ENCODE results near the gene TSSK2.
"Not testable (repeated sequence)": the region's sequence is repeated elsewhere in the genome, so short reads cannot be mapped to it uniquely, and the experiment has no call there.

TSSK2 gene

DNA sequence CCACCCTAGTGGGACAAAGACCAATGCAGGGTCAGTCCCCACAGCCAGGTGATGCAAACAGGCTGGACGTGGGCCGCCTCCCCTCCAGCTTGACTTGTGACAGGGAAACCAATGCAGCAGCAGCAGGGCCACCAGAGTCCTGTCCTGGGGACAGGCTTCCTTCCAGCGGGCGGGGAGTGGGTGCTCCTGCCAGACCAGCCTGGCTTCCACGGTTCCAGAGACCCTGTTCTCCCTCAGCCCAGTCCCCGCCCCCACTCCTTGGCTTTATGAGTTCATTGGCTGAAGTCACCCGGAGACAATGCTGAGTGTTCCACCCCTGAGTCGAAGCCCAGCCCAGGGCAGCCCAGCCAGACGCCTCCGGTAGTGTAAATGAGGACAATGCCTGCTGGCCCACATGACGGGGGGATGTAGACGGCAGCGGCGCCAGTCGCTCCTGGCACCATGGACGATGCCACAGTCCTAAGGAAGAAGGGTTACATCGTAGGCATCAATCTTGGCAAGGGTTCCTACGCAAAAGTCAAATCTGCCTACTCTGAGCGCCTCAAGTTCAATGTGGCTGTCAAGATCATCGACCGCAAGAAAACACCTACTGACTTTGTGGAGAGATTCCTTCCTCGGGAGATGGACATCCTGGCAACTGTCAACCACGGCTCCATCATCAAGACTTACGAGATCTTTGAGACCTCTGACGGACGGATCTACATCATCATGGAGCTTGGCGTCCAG, at the start of gene TSSK2:
Gene TSSK2 (plus strand): TSS at position 350 of the 726 bp plus-strand sequence. CDS start 92 bp downstream, at position 442.
- no peak for DNase-seq (ENCODE audit: low spot score)

DNA sequence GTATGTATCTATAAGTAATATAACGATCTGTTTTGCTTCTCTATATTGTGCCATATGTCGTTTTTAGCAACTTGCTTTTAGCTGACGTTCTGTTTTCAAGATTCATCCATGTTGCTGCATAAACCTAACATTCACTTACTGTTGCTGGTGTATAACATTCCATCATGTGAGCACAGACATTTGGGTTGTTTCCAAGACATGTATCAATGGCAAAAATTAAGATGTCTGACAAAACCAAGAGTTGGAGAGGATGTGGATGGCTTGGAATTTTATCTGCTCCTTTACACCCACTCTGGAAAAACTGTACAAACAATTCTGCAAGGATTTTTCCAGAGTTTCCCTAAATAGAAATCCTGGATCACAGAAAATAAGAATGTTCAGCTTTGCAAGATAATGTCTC, 49.8 kb upstream of the TSSK2 start:
- DNase-seq (ENCODE audit: low spot score): no peak

DNA sequence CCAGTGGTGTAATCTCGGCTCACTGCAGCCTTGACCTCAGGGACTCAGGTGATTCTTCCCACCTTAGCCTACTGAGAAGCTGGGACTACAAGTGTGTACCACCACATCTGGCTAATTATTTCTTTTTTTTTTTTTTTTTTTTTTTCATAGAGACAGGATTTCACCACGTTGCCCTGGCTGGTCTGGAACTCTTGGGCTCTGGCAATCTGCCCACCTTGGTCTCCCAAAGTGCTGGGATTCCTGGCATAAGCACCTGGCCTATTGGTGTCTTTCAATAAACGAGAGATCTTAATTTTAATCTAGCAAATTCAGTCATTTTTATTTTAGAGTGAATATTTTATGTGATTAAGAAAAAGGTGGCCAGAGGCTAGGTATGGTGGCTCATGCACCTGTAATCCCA, 49.0 kb upstream of the TSSK2 start:
- no peak for DNase-seq (ENCODE audit: low spot score)

DNA sequence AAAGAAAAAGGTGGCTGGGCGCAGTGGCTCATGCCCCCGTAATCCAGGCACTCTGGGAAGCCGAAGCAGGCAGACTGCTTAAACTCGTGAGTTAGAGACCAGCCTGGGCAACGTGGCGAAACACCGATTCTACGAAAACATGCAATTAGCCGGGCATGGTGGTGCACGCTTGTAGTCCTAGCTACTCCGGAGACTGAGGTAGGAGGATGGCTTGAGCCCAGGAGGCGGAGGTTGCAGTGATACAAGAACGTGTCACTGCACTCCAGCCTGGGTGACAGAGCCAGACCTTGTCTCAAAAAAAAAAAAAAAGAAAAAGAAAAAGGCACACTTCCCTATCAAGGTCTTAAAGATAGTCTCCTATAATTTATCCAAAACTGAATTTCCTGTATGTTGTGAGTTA, 48.3 kb upstream of the TSSK2 start:
- DNase-seq (ENCODE audit: low spot score): no peak

DNA sequence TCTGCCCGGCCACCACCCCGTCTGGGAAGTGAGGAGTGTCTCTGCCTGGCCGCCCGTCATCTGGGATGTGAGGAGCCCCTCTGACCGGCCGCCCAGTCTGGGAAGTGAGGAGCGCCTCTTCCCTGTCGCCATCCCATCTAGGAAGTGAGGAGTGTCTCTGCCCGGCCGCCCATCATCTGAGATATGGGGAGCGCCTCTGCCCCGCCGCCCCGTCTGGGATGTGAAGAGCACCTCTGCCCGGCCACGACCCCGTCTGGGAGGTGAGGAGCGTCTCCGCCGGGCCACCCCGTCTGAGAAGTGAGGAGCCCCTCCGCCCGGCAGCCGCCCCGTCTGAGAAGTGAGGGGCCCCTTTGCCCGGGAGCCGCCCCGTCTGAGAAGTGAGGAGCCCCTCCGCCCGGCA, 47.0 kb upstream of the TSSK2 start:
- DNase-seq (ENCODE audit: low spot score): not testable (repeated sequence)

DNA sequence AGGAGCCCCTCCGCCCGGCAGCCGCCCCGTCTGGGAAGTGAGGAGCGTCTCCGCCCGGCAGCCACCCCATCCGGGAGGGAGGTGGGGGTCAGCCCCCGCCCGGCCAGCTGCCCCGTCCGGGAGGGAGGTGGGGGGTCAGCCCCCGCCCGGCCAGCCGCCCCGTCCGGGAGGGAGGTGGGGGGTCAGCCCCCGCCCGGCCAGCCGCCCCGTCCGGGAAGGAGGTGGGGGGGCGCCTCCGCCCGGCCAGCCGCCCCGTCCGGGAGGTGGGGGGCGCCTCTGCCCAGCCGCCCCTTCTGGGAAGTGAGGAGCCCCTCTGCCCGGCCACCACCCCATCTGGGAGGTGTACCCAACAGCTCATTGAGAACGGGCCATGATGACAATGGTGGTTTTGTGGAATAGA, 46.5 kb upstream of the TSSK2 start:
- DNase-seq (ENCODE audit: low spot score): not testable (repeated sequence)

DNA sequence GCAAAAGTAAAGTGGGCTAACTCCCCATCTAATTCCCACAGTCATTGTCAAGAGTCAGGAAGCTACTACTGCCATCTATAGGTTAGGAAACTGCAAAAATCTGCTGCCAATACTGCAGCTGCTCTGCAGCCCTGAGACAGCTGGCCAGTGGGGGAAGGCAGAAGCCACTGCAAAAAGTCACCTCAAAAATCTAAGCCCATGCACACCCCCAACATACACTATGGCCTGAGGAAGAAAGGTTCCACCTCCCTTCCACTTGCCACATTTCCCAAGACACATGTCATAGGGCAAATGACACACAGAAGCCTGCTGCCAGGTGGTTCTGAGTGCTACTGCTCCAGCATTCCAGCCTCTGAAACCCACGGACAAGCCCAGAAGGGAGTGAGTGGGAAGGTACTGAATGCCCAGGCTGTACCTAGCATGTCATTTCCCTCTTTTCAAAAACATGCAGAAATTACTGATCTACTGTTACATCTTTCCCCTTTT, 45.8 kb upstream of the TSSK2 start:
- DNase-seq (ENCODE audit: low spot score): peak; percentile 61

DNA sequence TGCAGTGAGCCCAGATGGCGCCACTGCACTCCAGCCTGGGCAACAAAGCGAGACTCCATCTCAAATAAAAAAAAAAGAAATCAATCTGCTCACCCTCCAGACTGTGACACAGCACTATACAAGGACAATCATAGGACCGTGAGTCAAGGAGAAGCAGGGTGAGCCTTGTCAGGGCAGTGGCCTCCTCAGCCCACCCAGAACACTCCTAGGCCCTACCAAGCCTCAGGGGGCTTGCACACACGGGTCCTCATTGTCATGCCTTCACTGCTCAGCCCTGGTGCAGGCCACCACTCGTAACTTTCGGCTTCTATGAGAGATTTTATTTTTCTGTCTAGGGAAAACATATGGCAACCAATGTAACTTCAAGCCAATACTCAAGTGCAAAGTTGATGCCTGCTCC, 44.7 kb upstream of the TSSK2 start:
- DNase-seq (ENCODE audit: low spot score): no peak

DNA sequence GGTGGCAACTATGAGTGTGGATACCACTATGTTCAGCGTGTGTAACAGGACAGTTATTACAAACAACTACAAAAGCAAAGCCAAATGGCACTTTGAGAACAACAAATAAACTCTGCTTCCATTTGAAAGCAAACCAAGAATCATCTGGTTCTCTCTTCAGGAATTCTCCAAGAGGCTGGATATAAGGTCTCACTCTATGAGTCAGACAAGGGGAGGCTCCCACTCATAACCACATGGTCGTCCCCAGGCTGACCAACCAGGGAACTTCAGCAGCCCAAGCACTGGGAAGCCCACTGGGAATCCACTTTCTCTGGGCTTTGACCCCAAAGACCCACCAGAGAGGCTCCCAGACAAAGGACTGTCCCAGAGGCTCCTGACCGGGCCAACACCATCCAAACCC, 44.2 kb upstream of the TSSK2 start:
- DNase-seq (ENCODE audit: low spot score): peak; percentile 35

DNA sequence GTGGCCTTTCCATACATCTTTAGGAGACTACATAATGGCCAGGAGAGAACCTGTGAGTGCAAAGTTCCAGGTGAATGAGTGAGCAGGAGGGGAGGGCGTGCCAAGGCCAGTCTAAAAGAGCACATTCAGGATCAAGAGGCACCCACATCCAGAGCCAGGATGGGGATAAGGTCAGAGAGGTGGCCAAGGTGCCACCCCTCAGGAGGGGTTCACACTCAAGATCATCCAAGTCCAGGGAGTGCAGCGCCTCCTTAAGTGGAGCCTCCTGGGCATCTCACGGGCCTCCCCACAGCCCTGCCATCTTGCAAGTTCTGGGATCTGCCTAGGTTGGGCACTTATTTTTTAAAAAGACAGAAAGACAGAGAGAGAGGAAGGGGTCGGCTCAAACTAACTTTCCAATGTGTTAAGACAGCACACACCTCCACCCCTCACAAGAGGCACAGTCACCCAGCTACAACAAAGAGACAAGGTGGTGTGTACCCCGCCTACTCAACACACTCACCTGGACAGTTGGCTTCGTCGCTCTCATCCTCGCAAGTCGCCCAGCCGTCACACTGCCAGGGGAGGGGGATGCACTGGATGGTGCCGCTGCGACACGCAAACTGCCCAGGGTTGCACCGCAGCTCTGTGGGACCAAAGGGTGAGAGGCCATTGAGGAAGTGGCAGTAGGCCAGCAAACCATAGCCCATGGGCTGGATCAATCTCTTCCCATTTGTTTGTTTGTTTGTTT, 42.1 kb upstream of the TSSK2 start:
- no peak for DNase-seq (ENCODE audit: low spot score)

DNA sequence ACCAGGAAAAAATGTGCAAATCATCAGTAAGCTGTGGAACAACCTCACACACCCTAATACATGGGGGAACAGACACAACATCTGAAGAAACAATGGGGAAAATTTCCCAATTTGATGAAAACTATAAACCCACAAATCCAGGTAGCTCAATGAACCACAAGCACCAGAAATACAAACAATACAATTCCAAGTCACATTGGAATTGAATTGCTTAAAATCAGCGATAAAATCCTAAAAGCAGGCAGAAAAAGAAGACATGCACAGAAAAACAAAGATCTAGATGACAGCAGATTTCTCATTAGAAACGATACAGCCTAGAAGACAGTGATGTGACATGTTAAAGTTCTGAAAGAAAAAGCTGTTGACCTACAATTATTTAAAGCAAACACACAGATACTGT, 40.9 kb upstream of the TSSK2 start:
- no peak for DNase-seq (ENCODE audit: low spot score)

DNA sequence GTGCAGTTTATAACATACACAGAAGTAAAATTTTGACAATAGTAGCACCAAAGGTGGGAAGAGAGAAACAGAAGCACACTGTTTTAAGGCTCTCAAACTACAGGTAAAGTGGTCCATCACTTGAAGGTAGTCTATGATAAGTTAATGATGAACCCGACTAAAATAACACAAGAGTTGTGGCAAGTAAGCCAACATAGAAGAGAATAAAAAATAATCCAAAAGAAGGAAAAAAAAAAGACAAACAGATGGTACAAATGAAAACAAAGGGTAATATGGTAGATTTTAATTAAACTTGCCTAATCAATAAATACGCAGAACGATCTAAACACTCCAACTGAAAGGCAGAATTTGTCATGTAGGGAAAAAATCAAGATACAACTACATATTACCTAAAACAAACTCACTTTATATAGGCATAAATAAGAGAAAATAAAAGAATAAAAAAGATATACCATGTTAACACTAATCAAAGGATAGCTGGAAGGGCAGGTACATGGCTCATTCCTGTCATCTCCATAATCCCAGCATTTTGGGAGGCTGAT, 40.5 kb upstream of the TSSK2 start:
- no peak for DNase-seq (ENCODE audit: low spot score)

DNA sequence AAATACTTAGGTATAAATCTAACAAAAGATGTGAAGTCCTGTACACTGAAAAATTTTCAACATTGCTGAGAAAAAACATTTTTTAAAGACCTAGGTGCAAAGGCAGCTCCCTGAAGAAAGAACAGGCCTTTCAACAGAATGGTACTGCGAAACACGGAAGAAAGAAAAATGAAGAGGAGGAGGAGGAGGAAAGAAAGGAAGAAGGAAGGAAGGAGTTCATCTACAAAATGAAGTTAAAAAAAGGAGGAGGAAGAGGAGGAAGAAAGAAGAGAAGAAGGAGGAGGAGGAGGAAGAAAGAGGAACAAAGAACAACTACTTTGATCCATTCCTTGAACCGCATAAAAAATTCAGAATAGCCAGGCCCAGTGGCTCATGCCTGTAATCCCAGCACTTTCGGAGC, 38.4 kb upstream of the TSSK2 start:
- DNase-seq (ENCODE audit: low spot score): no peak

DNA sequence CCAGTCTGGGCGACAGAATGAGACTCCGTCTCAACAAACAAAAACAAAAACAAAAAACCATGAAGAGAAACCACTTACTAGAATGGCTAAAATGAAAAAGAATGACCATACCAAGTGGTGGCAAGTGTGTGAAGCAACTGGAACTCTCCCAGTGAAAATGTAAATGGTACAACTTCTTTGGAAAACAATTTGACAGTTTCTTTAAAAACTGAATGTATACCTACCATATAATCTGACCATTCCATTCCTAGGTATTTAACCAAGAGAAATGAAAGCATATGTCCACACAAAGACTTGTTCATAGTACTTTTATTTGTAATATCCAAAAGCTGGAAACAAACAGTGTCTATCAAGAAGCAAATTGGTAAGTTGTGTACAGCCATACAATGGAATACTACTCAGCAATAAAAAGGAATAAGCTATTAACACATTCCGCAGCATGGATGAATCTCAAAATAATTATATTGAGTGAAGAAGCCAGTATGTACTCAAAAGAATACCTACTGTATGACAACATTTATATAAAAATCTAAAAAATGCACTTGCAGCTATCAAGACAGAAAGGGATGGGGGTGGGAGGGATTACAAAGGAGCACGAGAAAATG, 36.6 kb upstream of the TSSK2 start:
- no peak for DNase-seq (ENCODE audit: low spot score)

DNA sequence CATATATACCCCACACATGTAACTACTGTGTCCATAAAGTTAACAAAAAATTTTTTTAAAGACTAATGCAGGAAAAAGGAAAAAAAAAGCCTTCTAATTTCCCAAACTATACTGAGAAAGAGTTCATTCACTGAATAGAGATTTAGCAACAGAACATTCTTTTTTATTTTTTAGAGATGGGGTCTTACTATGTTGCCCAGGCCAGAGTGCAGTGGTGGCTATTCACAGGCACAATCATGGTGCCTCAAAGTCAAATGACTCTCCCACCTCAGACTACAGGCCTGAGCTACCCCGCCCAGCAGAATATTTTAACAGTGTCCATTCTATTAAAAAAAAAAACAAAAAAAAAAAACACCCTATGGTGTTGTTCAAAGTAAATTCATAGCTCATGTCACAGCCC, 34.6 kb upstream of the TSSK2 start:
- no peak for DNase-seq (ENCODE audit: low spot score)

DNA sequence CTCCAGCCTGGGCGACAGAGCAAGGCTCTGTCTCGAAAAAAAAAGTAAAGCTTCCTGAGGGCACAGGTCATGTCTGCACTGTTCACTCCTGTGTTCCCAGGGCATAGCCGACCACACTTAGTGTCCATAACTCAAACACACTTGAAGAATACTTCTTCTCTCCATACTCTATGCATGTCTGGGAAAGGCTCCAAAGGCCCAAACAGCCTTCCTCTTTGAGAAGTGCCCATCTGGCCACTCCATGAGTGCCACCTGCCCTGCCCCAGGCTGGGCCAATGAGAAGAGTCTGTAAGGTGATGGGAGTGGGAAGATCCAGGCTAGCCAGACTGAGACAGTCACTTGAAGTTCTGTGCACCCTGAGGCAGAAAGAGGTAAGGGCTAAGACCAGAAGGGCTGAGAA, 33.6 kb upstream of the TSSK2 start:
- DNase-seq (ENCODE audit: low spot score): no peak

DNA sequence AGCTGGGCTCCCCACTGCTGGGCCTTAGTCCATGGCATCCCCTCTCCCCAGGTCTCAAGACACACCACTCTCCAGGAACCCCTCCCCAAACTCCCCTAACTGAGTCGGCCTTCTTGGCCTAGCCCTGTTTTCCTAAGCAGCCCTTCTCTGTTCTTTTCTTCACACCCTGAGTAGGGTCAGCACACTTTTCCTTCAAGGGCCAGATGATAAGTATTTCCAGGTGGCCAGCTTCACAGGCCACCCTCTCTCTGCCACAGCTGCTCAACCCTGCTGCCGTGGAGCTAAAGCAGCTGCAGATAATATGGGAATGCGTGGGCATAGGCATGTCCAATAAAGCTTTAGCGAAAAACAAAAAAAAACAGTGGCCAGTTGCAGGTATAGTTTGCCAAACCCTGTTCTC, 33.0 kb upstream of the TSSK2 start:
- DNase-seq (ENCODE audit: low spot score): no peak

DNA sequence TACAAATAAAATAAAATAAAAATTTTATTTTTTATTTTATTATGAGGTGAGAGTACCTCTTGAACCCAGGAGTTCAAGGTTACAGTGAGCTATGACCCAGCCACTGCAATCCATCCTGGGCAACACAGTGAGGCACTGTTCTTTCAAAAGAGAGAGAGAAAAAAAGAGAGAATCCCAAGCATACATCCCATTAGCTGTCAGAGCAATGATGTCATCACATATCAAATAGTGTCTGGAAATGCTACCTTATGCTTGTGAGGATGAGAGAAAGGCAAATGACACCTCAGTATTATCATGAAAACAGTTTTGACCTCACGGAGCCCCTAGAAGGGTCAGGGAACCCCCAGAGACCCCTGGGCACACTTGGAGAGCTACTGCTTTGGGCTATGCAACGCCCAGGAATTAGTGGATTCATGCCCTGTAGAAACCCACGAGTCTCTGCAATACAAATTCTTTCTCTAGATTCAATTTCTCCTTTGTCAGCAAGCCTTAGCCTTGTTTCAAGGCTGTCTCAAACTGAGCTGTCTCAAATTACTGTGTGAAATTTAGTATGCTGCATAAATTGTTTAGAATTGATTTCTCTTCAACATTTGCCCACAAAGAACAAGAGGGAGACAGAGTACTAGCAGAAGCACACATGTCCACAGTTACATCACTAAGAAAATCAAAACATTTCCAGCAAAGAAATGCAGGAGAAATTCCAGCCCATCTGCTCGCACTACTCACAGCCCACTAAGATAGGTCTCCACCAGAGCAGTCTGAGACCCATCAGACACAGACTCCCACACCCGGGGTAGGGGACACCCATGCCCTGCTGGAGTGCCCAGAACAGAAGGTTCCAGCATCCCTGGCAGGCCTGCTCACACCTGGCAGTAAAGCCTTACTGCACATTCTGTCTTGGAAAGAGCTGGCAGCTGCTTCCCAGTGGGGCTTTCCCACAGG, 27.0 kb upstream of the TSSK2 start:
- no peak for DNase-seq (ENCODE audit: low spot score)

DNA sequence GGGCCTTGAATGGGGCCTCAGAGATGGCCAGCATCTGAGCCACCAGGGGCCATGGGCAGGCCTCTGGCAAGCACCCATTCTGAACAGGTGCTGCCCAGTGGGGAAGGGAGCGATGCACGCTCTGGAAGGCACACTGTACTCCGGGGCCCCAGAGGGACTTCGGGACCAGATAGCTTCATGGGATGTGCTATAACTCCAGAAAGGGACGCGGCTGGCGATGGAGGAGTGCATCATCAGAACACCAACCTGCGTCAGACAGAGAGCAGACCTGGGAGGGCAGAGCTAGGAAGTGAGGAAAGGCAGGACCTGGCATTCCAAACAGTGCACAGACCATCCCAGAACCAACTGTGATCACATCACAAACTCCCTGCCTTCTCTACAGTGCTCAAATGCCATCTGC, 25.7 kb upstream of the TSSK2 start:
- DNase-seq (ENCODE audit: low spot score): no peak

DNA sequence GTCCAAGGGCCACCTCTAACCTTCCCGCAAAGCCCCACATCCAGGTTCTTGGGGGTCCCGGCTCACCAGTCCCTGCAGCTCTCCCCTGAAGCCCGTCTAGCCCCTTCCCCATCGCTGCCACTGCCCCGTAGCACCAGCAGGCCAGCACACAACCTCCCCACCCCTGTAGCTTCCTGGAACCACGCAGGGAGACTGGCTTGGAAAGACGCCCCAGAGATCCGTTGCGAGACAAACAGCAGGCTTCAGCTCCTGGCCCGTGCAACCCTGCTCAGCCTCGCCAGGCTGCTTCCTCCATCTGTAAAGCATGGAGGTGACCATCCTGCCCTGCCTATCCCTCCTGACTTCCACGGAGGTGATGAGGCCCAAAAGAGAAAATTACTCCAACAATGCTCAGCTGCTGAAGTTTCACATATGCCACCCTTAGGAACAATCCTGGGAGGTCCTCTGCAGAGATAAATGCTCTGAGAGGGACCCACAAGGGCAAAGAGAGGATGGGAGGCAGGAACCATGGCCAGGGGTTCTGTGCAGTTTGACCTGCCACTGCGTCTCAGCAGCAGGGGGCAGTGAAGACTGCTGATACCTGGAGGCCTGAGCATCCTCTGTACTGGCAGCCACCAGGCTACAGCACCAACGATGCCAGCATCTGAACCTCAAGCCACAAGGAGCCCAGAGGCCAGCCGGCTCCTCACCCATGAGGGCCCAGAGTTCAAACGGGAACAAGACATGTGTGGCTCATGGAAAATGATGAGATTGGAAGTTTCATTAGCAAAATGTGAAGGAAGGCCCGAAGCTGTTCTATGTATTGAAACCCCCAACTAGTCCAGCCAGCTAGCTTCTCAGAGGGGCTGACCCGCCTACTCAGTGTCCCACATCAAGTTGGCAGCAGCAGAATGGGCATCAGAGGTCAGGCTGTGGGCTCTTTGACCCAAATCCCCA, 25.0 kb upstream of the TSSK2 start:
- DNase-seq (ENCODE audit: low spot score): no peak
